GM18868 (cell line): Measurements from ENCODE around the gene CFI.

Experiments used
- ATAC-seq: cut with Tn5 transposase; IDR thresholded peaks from one replicate; pipeline ENCODE4 v1.9.1; 2021; ENCODE audit warnings: mild to moderate bottlenecking, moderate library complexity; ENCODE audit not compliant: unreplicated experiment

Gene CFI

GRCh38 chr4:109733728-109734127 lies 68.1 kb downstream of the CFI start:
- ATAC-seq, result no peak

GRCh38 chr4:109730619-109731545 lies 70.9 kb downstream of the CFI start:
- ATAC-seq, result no peak

GRCh38 chr4:109729718-109730618 lies 71.8 kb downstream of the CFI start, which contains the start of gene PLA2G12A:
TSS of gene PLA2G12A (minus strand) at chr4:109730070. CDS start at chr4:109729809, 261 bp downstream.
- peak; percentile 80 for ATAC-seq

- no peak for ATAC-seq
These were observed 72.6 kb downstream of the CFI start for GRCh38 chr4:109729117-109729717.

- ATAC-seq, result no peak
These were observed 73.4 kb downstream of the CFI start for GRCh38 chr4:109728385-109728784.

GRCh38 chr4:109723110-109723509 lies 78.7 kb downstream of the CFI start:
- no peak for ATAC-seq

GRCh38 chr4:109722357-109722756 lies 79.4 kb downstream of the CFI start:
- ATAC-seq, result no peak

- ATAC-seq, result no peak
These were observed 80.8 kb downstream of the CFI start for GRCh38 chr4:109721033-109721432.

- no peak for ATAC-seq
These were observed 82.2 kb downstream of the CFI start for GRCh38 chr4:109719604-109720003.

- ATAC-seq, result no peak
These were observed 83.0 kb downstream of the CFI start for GRCh38 chr4:109718759-109719158.

- no peak for ATAC-seq
These were observed 88.3 kb downstream of the CFI start for GRCh38 chr4:109713500-109713899.

- ATAC-seq, result peak; percentile 93
These were observed 92.8 kb downstream of the CFI start for GRCh38 chr4:109708990-109709389.

GRCh38 chr4:109708435-109708834 lies 93.4 kb downstream of the CFI start:
- no peak for ATAC-seq

- ATAC-seq, result no peak
These were observed 98.0 kb downstream of the CFI start for GRCh38 chr4:109703664-109704361.

GRCh38 chr4:109702950-109703663 lies 98.7 kb downstream of the CFI start, which contains the start of gene CASP6:
TSS of gene CASP6 (minus strand) at chr4:109703445. CDS start at chr4:109703395, 50 bp downstream.
- peak; percentile 76 for ATAC-seq

GRCh38 chr4:109701566-109702410 lies 100.0 kb downstream of the CFI start:
- ATAC-seq, result no peak

GRCh38 chr4:109699553-109700225 lies 102.1 kb downstream of the CFI start:
- ATAC-seq, result no peak

- no peak for ATAC-seq
These were observed 103.1 kb downstream of the CFI start for GRCh38 chr4:109698656-109699055.
